Activated CD4-positive, alpha-beta T cell treated with anti-CD3 and anti-CD28 coated beads, Interleukin-2, amount 10 ng/mL, durations not matched to agents 24 days and 14 days (primary cell): ENCODE data around the gene CHMP4A. TPM values are rescaled to one million over a fixed set of nuclear protein-coding genes. Genes with fewer than 3 reads are reported as not detected.
A peak's percentile ranks its signal among the peaks of the same experiment; 100 is the strongest.

Source experiments
- DNase-seq: peaks from one replicate; pipeline ENCODE4 v3.0.0; 2022
- H3K27ac Mint-ChIP-seq: one replicate; pipeline ENCODE4 v1.8.0; 2022; ENCODE audit warnings: mild to moderate bottlenecking, mixed read lengths
- H3K27me3 Mint-ChIP-seq: one replicate; pipeline ENCODE4 v1.8.0; 2022; ENCODE audit warnings: mixed read lengths
- H3K36me3 Mint-ChIP-seq: one replicate; pipeline ENCODE4 v1.8.0; 2022; ENCODE audit warnings: low read depth, mild to moderate bottlenecking, mixed read lengths
- H3K4me1 Mint-ChIP-seq: one replicate; pipeline ENCODE4 v1.8.0; 2021; ENCODE audit warnings: mixed read lengths
- H3K4me3 Mint-ChIP-seq: one replicate; pipeline ENCODE4 v1.8.0; 2022; ENCODE audit warnings: mild to moderate bottlenecking, moderate library complexity, mixed read lengths
- H3K9me3 Mint-ChIP-seq: one replicate; pipeline ENCODE4 v1.8.0; 2021; ENCODE audit warnings: mixed read lengths
- intact Hi-C: fragments of 100-400 bp; cut with micrococcal nuclease; formaldehyde crosslinking; loops from one replicate; pipeline ENCODE4 v1.15.1; 2023
- total RNA-seq: library from RNA; stranded (reverse); gene quantifications from 2 replicates; pipeline ENCODE4 v1.2.3, GENCODE V29; 2022

The CHMP4A gene
- total RNA-seq, 1 donor from 2014 or later: 88.0 TPM

GRCh38 chr14:24179294-24179960 is 33.9 kb downstream of the CHMP4A start:
- H3K4me1 Mint-ChIP-seq: peaks cover 5% of the 10 kb centered on the region
- H3K27me3 Mint-ChIP-seq: no peaks in the 10 kb centered on the region
- H3K9me3 Mint-ChIP-seq: no peaks in the 10 kb centered on the region
- intact Hi-C loops: no loop called here
- peak; percentile 57 for DNase-seq
- H3K36me3 Mint-ChIP-seq: peaks cover 68% of the 10 kb centered on the region
- peak overlapping the region; percentile 59 for H3K27ac Mint-ChIP-seq
- no peak overlapping the region for H3K4me3 Mint-ChIP-seq

GRCh38 chr14:24178399-24179178 is 34.7 kb downstream of the CHMP4A start:
- peaks cover 5% of the 10 kb centered on the region for H3K4me1 Mint-ChIP-seq
- peaks cover 66% of the 10 kb centered on the region for H3K36me3 Mint-ChIP-seq
- intact Hi-C loops: no loop called here
- no peak overlapping the region for H3K27ac Mint-ChIP-seq
- H3K27me3 Mint-ChIP-seq: no peaks in the 10 kb centered on the region
- H3K9me3 Mint-ChIP-seq: no peaks in the 10 kb centered on the region
- DNase-seq: peak; percentile 55
- no peak overlapping the region for H3K4me3 Mint-ChIP-seq

- DNase-seq: no peak
- intact Hi-C loops: no loop called here
- peaks cover 5% of the 10 kb centered on the region for H3K4me1 Mint-ChIP-seq
- H3K27ac Mint-ChIP-seq: no peak overlapping the region
- H3K36me3 Mint-ChIP-seq: peaks cover 67% of the 10 kb centered on the region
- no peaks in the 10 kb centered on the region for H3K9me3 Mint-ChIP-seq
- H3K27me3 Mint-ChIP-seq: no peaks in the 10 kb centered on the region
- H3K4me3 Mint-ChIP-seq: no peak overlapping the region
These were observed 35.4 kb downstream of the CHMP4A start for GRCh38 chr14:24177891-24178290.

GRCh38 chr14:24177041-24177825 is 36.1 kb downstream of the CHMP4A start:
- DNase-seq: no peak
- Mint-ChIP-seq H3K36me3 (peaks cover 63% of the 10 kb centered on the region), H3K27me3 (no peaks in the 10 kb centered on the region), H3K4me1 (peaks cover 5% of the 10 kb centered on the region), H3K4me3 (no peak overlapping the region), H3K27ac (no peak overlapping the region), H3K9me3 (no peaks in the 10 kb centered on the region)
- intact Hi-C loops: no loop called here

GRCh38 chr14:24176599-24176998 is 36.7 kb downstream of the CHMP4A start:
- H3K36me3 Mint-ChIP-seq: peaks cover 61% of the 10 kb centered on the region
- peaks cover 5% of the 10 kb centered on the region for H3K4me1 Mint-ChIP-seq
- no peak for DNase-seq
- H3K4me3 Mint-ChIP-seq: no peak overlapping the region
- H3K27me3 Mint-ChIP-seq: no peaks in the 10 kb centered on the region
- no peak overlapping the region for H3K27ac Mint-ChIP-seq
- intact Hi-C loops: no loop called here
- H3K9me3 Mint-ChIP-seq: no peaks in the 10 kb centered on the region

- Mint-ChIP-seq H3K4me1 (peaks cover 20% of the 10 kb centered on the region), H3K4me3 (no peak overlapping the region), H3K27me3 (no peaks in the 10 kb centered on the region), H3K36me3 (peaks cover 61% of the 10 kb centered on the region), H3K27ac (peak overlapping the region; percentile 22), H3K9me3 (no peaks in the 10 kb centered on the region)
- intact Hi-C loops: no loop called here
- no peak for DNase-seq
These were observed 40.4 kb downstream of the CHMP4A start for GRCh38 chr14:24172871-24173281.

GRCh38 chr14:24172261-24172860 is 40.9 kb downstream of the CHMP4A start:
- H3K9me3 Mint-ChIP-seq: no peaks in the 10 kb centered on the region
- H3K27me3 Mint-ChIP-seq: no peaks in the 10 kb centered on the region
- no peak overlapping the region for H3K4me3 Mint-ChIP-seq
- intact Hi-C loops: no loop called here
- H3K4me1 Mint-ChIP-seq: peaks cover 23% of the 10 kb centered on the region
- peaks cover 61% of the 10 kb centered on the region for H3K36me3 Mint-ChIP-seq
- H3K27ac Mint-ChIP-seq: no peak overlapping the region
- no peak for DNase-seq

- peak within 1 kb of the TSS; percentile 83 for H3K27ac Mint-ChIP-seq
- peak within 1 kb of the TSS; percentile 72 for H3K4me3 Mint-ChIP-seq
- H3K36me3 Mint-ChIP-seq: peaks cover 58% of the 10 kb centered on the region
- peak; percentile 76 for DNase-seq
- intact Hi-C loops: no loop called here
- no peaks in the 10 kb centered on the region for H3K27me3 Mint-ChIP-seq
- H3K9me3 Mint-ChIP-seq: no peaks in the 10 kb centered on the region
- peaks cover 26% of the 10 kb centered on the region for H3K4me1 Mint-ChIP-seq
These were observed 41.6 kb downstream of the CHMP4A start, which contains the start of gene REC8 for GRCh38 chr14:24171422-24172260. TSS of gene REC8 (plus strand) at chr14:24172080. CDS start at chr14:24172553, 473 bp downstream.

- no peaks in the 10 kb centered on the region for H3K9me3 Mint-ChIP-seq
- H3K36me3 Mint-ChIP-seq: peaks cover 77% of the 10 kb centered on the region
- H3K4me1 Mint-ChIP-seq: peaks cover 50% of the 10 kb centered on the region
- no peak overlapping the region for H3K4me3 Mint-ChIP-seq
- intact Hi-C loops: no loop called here
- no peaks in the 10 kb centered on the region for H3K27me3 Mint-ChIP-seq
- DNase-seq: no peak
- H3K27ac Mint-ChIP-seq: peak overlapping the region; percentile 79
These were observed 45.7 kb downstream of the CHMP4A start for GRCh38 chr14:24167469-24168114.

GRCh38 chr14:24165785-24166184 is 47.5 kb downstream of the CHMP4A start:
- H3K4me1 Mint-ChIP-seq: peaks cover 54% of the 10 kb centered on the region
- H3K27ac Mint-ChIP-seq: peak overlapping the region; percentile 53
- peaks cover 2% of the 10 kb centered on the region for H3K27me3 Mint-ChIP-seq
- no peak overlapping the region for H3K4me3 Mint-ChIP-seq
- peaks cover 85% of the 10 kb centered on the region for H3K36me3 Mint-ChIP-seq
- intact Hi-C loops: no loop called here
- DNase-seq: no peak
- no peaks in the 10 kb centered on the region for H3K9me3 Mint-ChIP-seq

GRCh38 chr14:24164518-24164991 is 48.7 kb downstream of the CHMP4A start:
- Mint-ChIP-seq H3K4me3 (peak overlapping the region; percentile 49), H3K9me3 (no peaks in the 10 kb centered on the region), H3K27me3 (peaks cover 2% of the 10 kb centered on the region), H3K4me1 (peaks cover 61% of the 10 kb centered on the region), H3K36me3 (peaks cover 85% of the 10 kb centered on the region), H3K27ac (peak overlapping the region; percentile 68)
- DNase-seq: no peak
- intact Hi-C loops: loop anchor here (5.0 kb wide), 2 partner anchors 107 to 152 kb away; no protein-coding TSS in a partner anchor

- H3K9me3 Mint-ChIP-seq: no peaks in the 10 kb centered on the region
- peak; percentile 74 for DNase-seq
These were observed 51.2 kb downstream of the CHMP4A start for GRCh38 chr14:24162093-24162492.

More at GRCh38 chr14:24162093-24162492, 51.2 kb downstream of the CHMP4A start:
- Mint-ChIP-seq H3K4me3 (peak overlapping the region; percentile 93), H3K27me3 (peaks cover 2% of the 10 kb centered on the region), H3K4me1 (peaks cover 51% of the 10 kb centered on the region), H3K27ac (peak overlapping the region; percentile 97), H3K36me3 (peaks cover 89% of the 10 kb centered on the region)
- intact Hi-C loops: loop anchor here (5.0 kb wide), 2 partner anchors 105 to 150 kb away; no protein-coding TSS in a partner anchor
